Posterior vena cava (tissue), 2 donors: ENCODE results near the gene PRR13. TPM values are rescaled to one million over a fixed set of nuclear protein-coding genes. Genes with fewer than 3 reads are reported as not detected.
A peak's percentile ranks its signal among the peaks of the same experiment; 100 is the strongest.
"Not testable (repeated sequence)": the region's sequence is repeated elsewhere in the genome, so short reads cannot be mapped to it uniquely, and the experiment has no call there.

Experiments used
- DNase-seq: peaks from one replicate; pipeline ENCODE4 v3.0.0-alpha.2; 2020; ENCODE audit warnings: low spot score
- intact Hi-C, 2 donors: fragments of 100-400 bp; cut with DNase I; formaldehyde crosslinking; loops; one replicate each; pipeline versions ENCODE4 v1.14.1 to v1.14.2; 2022 to 2023
- total RNA-seq, 2 donors: library from RNA; stranded (reverse); fragmentation: NEBNext Ultra II Directional; extraction: Animal tissue kit (Norgen Biotek cat#: 25700); gene quantifications; one replicate each; pipeline ENCODE4 v1.2.1, GENCODE V29; 2021
- donor health status: DM: yes; HTN: yes; CAD: no.
- donor health status: DM: yes; HTN: yes; CAD: no.

Gene PRR13
- total RNA-seq, 2 donors from 2014 or later = 99.1 to 102 TPM

- DNase-seq = no peak
- intact Hi-C loops = no loop called here
These were observed 23.3 kb downstream of the PRR13 start for GRCh38 chr12:53464685-53465418.

GRCh38 chr12:53465679-53466078, 24.1 kb downstream of the PRR13 start:
- intact Hi-C loops = no loop called here
- no peak for DNase-seq

- intact Hi-C loops = no loop called here
- DNase-seq = no peak
These were observed 25.1 kb downstream of the PRR13 start for GRCh38 chr12:53466640-53467039.

- intact Hi-C loops = no loop called here
- no peak for DNase-seq
These were observed 25.5 kb downstream of the PRR13 start for GRCh38 chr12:53467082-53467481.

- intact Hi-C loops = no loop called here
- no peak for DNase-seq
These were observed 26.3 kb downstream of the PRR13 start for GRCh38 chr12:53467880-53468279.

GRCh38 chr12:53468282-53468681, 26.7 kb downstream of the PRR13 start:
- DNase-seq = no peak
- intact Hi-C loops = no loop called here

GRCh38 chr12:53472056-53472582, 30.6 kb downstream of the PRR13 start:
- intact Hi-C loops = no loop called here
- DNase-seq = no peak

- intact Hi-C loops = no loop called here
- DNase-seq = no peak
These were observed 32.5 kb downstream of the PRR13 start for GRCh38 chr12:53474077-53474476.

- intact Hi-C loops = no loop called here
These were observed 33.3 kb downstream of the PRR13 start for GRCh38 chr12:53474819-53475218.

GRCh38 chr12:53476769-53477209, 35.3 kb downstream of the PRR13 start:
- no peak for DNase-seq
- intact Hi-C loops = no loop called here

More at GRCh38 chr12:53474819-53475218, 33.3 kb downstream of the PRR13 start:
- DNase-seq = no peak

GRCh38 chr12:53478865-53479264, 37.3 kb downstream of the PRR13 start:
- intact Hi-C loops = no loop called here
- no peak for DNase-seq

- intact Hi-C loops = no loop called here
- no peak for DNase-seq
These were observed 37.8 kb downstream of the PRR13 start for GRCh38 chr12:53479331-53479730.

- DNase-seq = peak; percentile 62
- intact Hi-C loops = no loop called here
These were observed 39.2 kb downstream of the PRR13 start for GRCh38 chr12:53480491-53481442.

GRCh38 chr12:53481458-53481857, 39.9 kb downstream of the PRR13 start:
- DNase-seq = peak; percentile 80

GRCh38 chr12:53481939-53482586, 40.5 kb downstream of the PRR13 start:
- peak; percentile 75 for DNase-seq
- intact Hi-C loops = no loop called here

More at GRCh38 chr12:53481458-53481857, 39.9 kb downstream of the PRR13 start:
- intact Hi-C loops = not testable (repeated sequence)

GRCh38 chr12:53482626-53483168, 41.2 kb downstream of the PRR13 start:
- peak; percentile 76 for DNase-seq
- intact Hi-C loops = no loop called here

- intact Hi-C loops = no loop called here
- DNase-seq = peak; percentile 68
These were observed 41.9 kb downstream of the PRR13 start for GRCh38 chr12:53483225-53483978.

- intact Hi-C loops = no loop called here
- no peak for DNase-seq
These were observed 42.4 kb downstream of the PRR13 start for GRCh38 chr12:53483979-53484377.
